SU-DHL-6 (cell line): Measurements from ENCODE around the gene ARHGAP4.

Source experiments
- CTCF ChIP-seq: fragments of 200-600 bp; sonication (generic); IDR thresholded peaks from one replicate; pipeline ENCODE4 v1.5.1; 2017; ENCODE audit warnings: antibody characterized with exemption, mild to moderate bottlenecking, low read length, moderate library complexity; ENCODE audit not compliant: insufficient read depth, poor library complexity, severe bottlenecking
- EZH2phosphoT487 ChIP-seq: fragments of 200-600 bp; sonication (generic), shearing (Covaris generic); conservative IDR thresholded peaks from 2 replicates; pipeline ENCODE4 v1.6.1; 2018; ENCODE audit warnings: mild to moderate bottlenecking, antibody characterized with exemption, low read length, moderate library complexity, mixed read lengths

- TF ChIP-seq CTCF (no peak), EZH2phosphoT487 (no peak)
These were observed 15.6 kb downstream of the ARHGAP4 start for GRCh38 chrX:153910446-153910845.
